Measurements from ENCODE around the gene SAMD11. TPM values are rescaled to one million over a fixed set of nuclear protein-coding genes. Genes with fewer than 3 reads are reported as not detected.

Gene SAMD11
- total and polyA plus RNA-seq, 2 of the 8 experiments (the other 6 are each of a cell fraction or from before 2014, with no cell fraction given) = 0.18 to 0.30 TPM

- Histone ChIP-seq H3K14ac (ENCODE audit: insufficient read length) (no peak overlapping the region), H2BK15ac (ENCODE audit: low read length) (0 out of 2 replicates have a peak overlapping the region, but pooled peaks have one; percentile 72), H2BK20ac (ENCODE audit: low read length) (no peak overlapping the region), H3K27ac (ENCODE audit: low read depth, low read length) (no peak overlapping the region), H2BK120ac (replicated peaks; ENCODE audit: low read depth, low read length) (no peak overlapping the region), H3K9me3 (ENCODE audit: insufficient read depth in 2 of 2, low read depth in 1 of 2, low read length in 1 of 2) (no peaks in the 10 kb centered on the region; a peak in 1 of 4 replicates), H3K4me3 (ENCODE audit: extremely low read depth in 1 of 4, insufficient read depth in 2 of 4, low read depth in 3 of 4, low read length in 4 of 4) (peak overlapping the region; percentile 49 to 100 (median 58)), H2BK12ac (ENCODE audit: low read depth, low read length) (no peak overlapping the region), H3K27me3 (replicated peaks in 1 of 4; ENCODE audit: control insufficient read depth in 3 of 4, extremely low read depth in 1 of 4, insufficient read depth in 3 of 4, low read length in 3 of 4) (peaks cover 4 to 28% (median 20%) of the 10 kb centered on the region in 4 experiments), H4K5ac (ENCODE audit: insufficient read length, low read depth, low read length) (no peak overlapping the region), H3K9ac (replicated peaks in 1 of 4; ENCODE audit: extremely low read depth in 1 of 4, low read depth in 3 of 4, low read length in 3 of 4) (no peak overlapping the region), H2AK5ac (ENCODE audit: low read depth, low read length) (peak overlapping the region; percentile 90; the same call in 1 of the 2 replicates), H3K4me2 (ENCODE audit: insufficient read depth in 1 of 2, low read depth in 2 of 2, low read length in 2 of 2) (peak overlapping the region; percentile 60 to 70), H3K79me1 (ENCODE audit: low read depth, low read length) (peaks cover 14% of the 10 kb centered on the region), H3K18ac (ENCODE audit: extremely low read depth, low read length) (peak overlapping the region; percentile 48; the same call in 1 of the 2 replicates), H4K91ac (replicated peaks; ENCODE audit: insufficient read length, low read length) (no peak overlapping the region), H4K20me1 (replicated peaks in 1 of 2; ENCODE audit: control insufficient read depth in 1 of 2, insufficient read depth in 2 of 2, low read length in 2 of 2) (peaks cover 13 to 31% of the 10 kb centered on the region in 2 experiments), H2AFZ (ENCODE audit: low read length) (no peak overlapping the region), H2BK5ac (ENCODE audit: low read depth, low read length) (no peak overlapping the region; the same call in 1 of the 2 replicates), H3K23me2 (ENCODE audit: low read depth, low read length) (peaks cover 10% of the 10 kb centered on the region), H4K8ac (ENCODE audit: extremely low read depth, insufficient read depth, low read length) (peak overlapping the region; percentile 79), H3K23ac (ENCODE audit: insufficient read length) (no peak overlapping the region), H3K36me3 (ENCODE audit: control insufficient read depth in 2 of 4, insufficient read depth in 4 of 4, low read length in 3 of 4) (peaks cover 2 to 23% (median 14%) of the 10 kb centered on the region in 4 experiments; a peak in 7 of 8 replicates), H3K79me2 (ENCODE audit: control insufficient read depth in 1 of 2, insufficient read depth in 2 of 2, low read length in 2 of 2) (peaks cover 0 to 14% of the 10 kb centered on the region in 2 experiments; a peak in 3 of 4 replicates), H3K56ac (replicated peaks; ENCODE audit: insufficient read length, low read depth, low read length) (no peak overlapping the region), H3K4me1 (replicated peaks in 1 of 4; ENCODE audit: control insufficient read depth in 3 of 4, insufficient read depth in 4 of 4, low read length in 3 of 4) (peaks cover 0 to 12% (median 3%) of the 10 kb centered on the region in 4 experiments; a peak in 5 of 7 replicates), H3K4ac (replicated peaks; ENCODE audit: insufficient read length, low read depth, low read length) (no peak overlapping the region)
- ChIA-PET POLR2A (ENCODE audit: partially characterized antibody) (interaction anchor here (0.5 to 1.2 kb wide), 4 partner anchors 9 to 133 kb away, joined by 4 to 5 read pairs (median 4); no protein-coding TSS in a partner anchor), CTCF (ENCODE audit: partially characterized antibody) (interaction anchor here (0.7 to 2.1 kb wide), 6 partner anchors 13 to 80 kb away, joined by 3 to 8 read pairs (median 3); no protein-coding TSS in a partner anchor)
- WGBS, 2 experiments (ENCODE audit: extremely low coverage in 1 of 2, insufficient coverage in 1 of 2, insufficient read length in 1 of 2, insufficient replicate concordance in 2 of 2, low coverage in 1 of 2, low lambda C conversion rate in 2 of 2, missing lambda C conversion rate in 1 of 2) = 42% methylated on average over 44 of the region's 56 CpGs; no CpG with 5 or more reads in 1 of the 2 experiments
- DNase-seq (ENCODE audit: low read depth in 1 of 2, low spot score in 2 of 2) (no peak), FAIRE-seq (no peak)
- no peak for TF ChIP-seq KDM4A (IDR thresholded peaks at IDR 0.05; ENCODE audit: low read depth, low read length, severe bottlenecking)
- TF ChIP-seq SIN3A (conservative IDR thresholded peaks at IDR 0.05 in 1 of 2, IDR thresholded peaks at IDR 0.05 in 1 of 2; ENCODE audit: low read depth in 1 of 2, low read length in 2 of 2) = no peak
- TF ChIP-seq ATF3 (IDR thresholded peaks at IDR 0.05; ENCODE audit: insufficient read depth, low read depth, low read length) = no peak
- TF ChIP-seq MAFK (IDR thresholded peaks at IDR 0.05; ENCODE audit: low read depth, low read length) = no peak
- TF ChIP-seq EGR1 (IDR thresholded peaks at IDR 0.05; ENCODE audit: borderline replicate concordance, low read depth, low read length) = peak; percentile 82; the same call in 1 of the 2 replicates
- peak; percentile 98 for TF ChIP-seq MAX (IDR thresholded peaks at IDR 0.05)
- TF ChIP-seq YY1 (IDR thresholded peaks at IDR 0.05; ENCODE audit: low read depth, low read length) = no peak
- peak; percentile 39; the same call in 1 of the 2 replicates for TF ChIP-seq SUZ12 (IDR thresholded peaks at IDR 0.05; ENCODE audit: low read length)
- no peak for TF ChIP-seq RAD21 (IDR thresholded peaks at IDR 0.05 in 1 of 2, conservative IDR thresholded peaks at IDR 0.05 in 1 of 2; ENCODE audit: low read depth in 2 of 2, low read length in 2 of 2)
These were observed 37.5 kb downstream of the SAMD11 start for GRCh38 chr1:961132-961669.
